Effector memory CD8-positive, alpha-beta T cell (primary cell): ENCODE data around the gene CPNE7.
A peak's percentile ranks its signal among the peaks of the same experiment; 100 is the strongest.

Source experiments
- ATAC-seq: fragments of 150-1000 bp; cut with Tn5 transposase; replicated peaks from 2 replicates; pipeline ENCODE4 v1.10.0; 2021; ENCODE audit warnings: mild to moderate bottlenecking, moderate library complexity
- DNase-seq, 3 experiments: peaks; one replicate each; pipeline ENCODE4 v3.0.0; 2021
- H3K27ac Mint-ChIP-seq, 2 donors: one replicate each; pipeline ENCODE4 v1.8.0; 2022; ENCODE audit warnings: mild to moderate bottlenecking in 2 of 2, mixed read lengths in 2 of 2, moderate library complexity in 2 of 2
- H3K27me3 Mint-ChIP-seq, 2 donors: one replicate each; pipeline ENCODE4 v1.8.0; 2022; ENCODE audit warnings: mixed read lengths in 2 of 2
- H3K36me3 Mint-ChIP-seq: one replicate; pipeline ENCODE4 v1.8.0; 2022; ENCODE audit warnings: mild to moderate bottlenecking, moderate library complexity, mixed read lengths; ENCODE audit not compliant: insufficient read depth
- H3K4me1 Mint-ChIP-seq, 2 donors: one replicate each; pipeline ENCODE4 v1.8.0; 2022; ENCODE audit warnings: low read depth in 2 of 2, mixed read lengths in 2 of 2
- H3K4me3 Mint-ChIP-seq, 2 donors: one replicate each; pipeline ENCODE4 v1.8.0; 2022; ENCODE audit warnings: mild to moderate bottlenecking in 2 of 2, mixed read lengths in 2 of 2, moderate library complexity in 2 of 2
- H3K9me3 Mint-ChIP-seq, 2 donors: one replicate each; pipeline ENCODE4 v1.8.0; 2022; ENCODE audit warnings: mixed read lengths in 2 of 2

Gene CPNE7

DNA sequence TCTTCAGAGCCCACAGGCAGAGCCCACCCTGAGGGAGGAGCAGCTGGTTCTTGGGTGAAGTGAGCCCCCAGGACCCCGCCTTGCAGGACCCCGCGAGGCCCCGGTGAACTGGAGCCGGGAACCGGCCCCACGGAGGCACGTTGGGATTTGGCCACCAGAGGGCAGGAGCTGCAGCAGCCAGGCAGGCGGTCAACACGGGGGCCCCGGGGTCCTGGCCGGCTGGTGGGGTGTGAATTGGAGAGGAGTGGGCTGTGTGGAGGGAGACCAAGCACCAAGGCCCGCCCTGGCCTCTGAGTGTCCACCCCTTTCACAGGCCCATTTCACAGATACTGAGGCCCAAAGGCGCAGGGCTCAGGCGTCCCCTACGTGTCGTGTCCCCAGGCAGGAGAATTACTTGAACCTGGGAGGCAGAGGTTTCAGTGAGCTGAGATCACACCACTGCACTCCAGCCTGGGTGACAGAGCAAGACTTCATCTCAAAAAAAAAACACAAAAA, 40.1 kb downstream of the CPNE7 start:
- peaks cover 14 to 21% of the 10 kb centered on the region in 2 donors for H3K4me1 Mint-ChIP-seq
- no peak for DNase-seq
- H3K36me3 Mint-ChIP-seq = peaks cover 9% of the 10 kb centered on the region
- H3K27me3 Mint-ChIP-seq = peaks cover 0 to 11% of the 10 kb centered on the region in 2 donors
- H3K27ac Mint-ChIP-seq = peak overlapping the region; percentile 90 to 92
- no peak for ATAC-seq
- no peak overlapping the region for H3K4me3 Mint-ChIP-seq
- H3K9me3 Mint-ChIP-seq = peaks cover 7 to 11% of the 10 kb centered on the region in 2 donors

DNA sequence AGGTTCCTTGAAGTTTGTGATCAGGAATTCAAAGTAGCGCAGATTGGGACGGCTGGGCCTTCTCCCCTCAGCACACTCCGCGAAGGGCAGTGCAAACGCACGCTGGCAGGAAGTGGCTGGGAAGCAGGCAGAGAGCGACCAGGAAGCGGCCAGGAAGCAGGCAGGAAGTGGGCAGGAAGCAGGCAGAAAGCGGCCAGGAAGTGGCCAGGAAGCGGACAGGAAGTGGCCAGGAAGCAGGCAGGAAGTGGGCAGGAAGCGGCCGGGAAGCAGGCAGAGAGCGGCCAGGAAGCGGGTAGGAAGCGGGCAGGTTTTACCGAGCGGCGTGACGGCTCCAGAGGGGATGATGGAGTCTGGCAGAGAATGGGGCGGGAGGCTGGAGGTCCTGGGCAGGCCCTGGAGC, 41.1 kb downstream of the CPNE7 start:
- H3K4me3 Mint-ChIP-seq = peak overlapping the region; percentile 1 to 54
- H3K4me1 Mint-ChIP-seq = peaks cover 14 to 21% of the 10 kb centered on the region in 2 donors
- H3K27ac Mint-ChIP-seq = peak overlapping the region; percentile 90 to 92
- ATAC-seq = peak; percentile 51
- peaks cover 9% of the 10 kb centered on the region for H3K36me3 Mint-ChIP-seq
- peaks cover 0 to 21% of the 10 kb centered on the region in 2 donors for H3K27me3 Mint-ChIP-seq
- DNase-seq = no peak
- peaks cover 7 to 11% of the 10 kb centered on the region in 2 donors for H3K9me3 Mint-ChIP-seq

DNA sequence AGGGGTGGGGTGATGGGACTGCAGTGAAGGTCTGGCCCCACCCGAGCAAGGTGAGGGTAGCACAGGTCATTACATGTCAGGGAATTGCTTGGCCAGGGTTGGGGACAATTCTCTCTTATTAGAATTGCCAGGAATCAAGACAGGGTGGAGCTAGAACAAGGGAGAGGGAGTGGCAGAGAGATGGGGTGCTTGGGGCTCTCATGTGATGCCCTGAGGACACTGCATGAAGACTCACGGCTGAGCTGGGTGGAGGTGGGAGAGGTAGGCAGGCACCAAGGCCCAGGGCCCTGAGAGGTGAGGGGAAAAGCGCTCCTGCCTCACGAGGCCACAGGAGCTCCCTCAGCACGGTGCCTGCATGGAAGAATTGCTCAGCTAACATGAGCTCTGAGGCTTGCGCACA, 41.5 kb downstream of the CPNE7 start:
- Mint-ChIP-seq H3K4me3 (peak overlapping the region in 1 of 2 donors; percentile 54), H3K27ac (peak overlapping the region; percentile 90 to 92), H3K27me3 (peaks cover 0 to 25% of the 10 kb centered on the region in 2 donors), H3K4me1 (peaks cover 14 to 21% of the 10 kb centered on the region in 2 donors), H3K9me3 (peaks cover 7 to 11% of the 10 kb centered on the region in 2 donors), H3K36me3 (peaks cover 9% of the 10 kb centered on the region)
- ATAC-seq = peak; percentile 64
- no peak for DNase-seq

DNA sequence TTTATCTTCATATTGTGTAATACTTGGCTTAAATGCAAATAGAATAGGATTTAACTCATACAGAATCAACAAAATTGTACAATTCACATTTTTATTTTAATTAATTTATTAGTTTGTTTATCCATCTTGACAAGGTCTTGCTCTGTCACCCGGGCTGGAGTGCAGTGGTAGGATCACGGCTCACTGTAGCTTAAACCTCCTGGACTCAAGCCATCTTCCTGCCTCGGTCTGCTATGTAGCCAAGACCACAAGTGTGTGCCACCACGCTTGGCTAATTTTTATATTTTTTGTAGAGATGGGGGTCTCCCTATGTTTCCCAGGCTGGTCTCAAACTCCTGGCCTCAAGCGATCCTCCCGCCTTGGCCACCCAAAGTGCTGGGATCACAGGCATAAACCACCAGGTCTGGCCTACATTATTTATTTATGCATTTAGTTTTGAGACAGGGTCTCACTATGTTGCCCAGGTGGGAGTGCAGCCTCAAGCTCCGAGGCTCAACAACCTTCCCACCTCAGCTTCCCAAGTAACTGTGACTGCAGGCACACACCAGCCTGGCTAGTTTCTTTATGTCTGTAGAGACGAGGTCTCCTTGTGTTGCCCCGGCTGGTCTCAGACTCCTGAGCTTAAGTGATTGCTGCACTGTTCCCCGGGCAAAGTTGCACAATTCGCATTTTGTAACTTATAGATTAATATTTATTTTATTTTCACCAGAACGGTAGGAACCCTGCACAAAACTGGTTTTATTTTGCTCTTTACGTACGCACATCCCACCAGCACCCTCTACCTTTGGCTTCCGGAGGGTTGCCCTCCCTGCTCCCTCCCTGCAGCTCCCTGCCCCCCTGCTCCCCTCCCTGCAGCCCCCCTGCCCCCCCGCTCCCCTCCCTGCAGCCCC, 42.8 kb downstream of the CPNE7 start:
- ATAC-seq = no peak
- H3K27ac Mint-ChIP-seq = no peak overlapping the region
- no peak overlapping the region for H3K4me3 Mint-ChIP-seq
- H3K4me1 Mint-ChIP-seq = peaks cover 13% of the 10 kb centered on the region in 2 donors
- H3K9me3 Mint-ChIP-seq = peaks cover 7 to 11% of the 10 kb centered on the region in 2 donors
- H3K36me3 Mint-ChIP-seq = peaks cover 9% of the 10 kb centered on the region
- no peak for DNase-seq
- peaks cover 0 to 32% of the 10 kb centered on the region in 2 donors for H3K27me3 Mint-ChIP-seq

DNA sequence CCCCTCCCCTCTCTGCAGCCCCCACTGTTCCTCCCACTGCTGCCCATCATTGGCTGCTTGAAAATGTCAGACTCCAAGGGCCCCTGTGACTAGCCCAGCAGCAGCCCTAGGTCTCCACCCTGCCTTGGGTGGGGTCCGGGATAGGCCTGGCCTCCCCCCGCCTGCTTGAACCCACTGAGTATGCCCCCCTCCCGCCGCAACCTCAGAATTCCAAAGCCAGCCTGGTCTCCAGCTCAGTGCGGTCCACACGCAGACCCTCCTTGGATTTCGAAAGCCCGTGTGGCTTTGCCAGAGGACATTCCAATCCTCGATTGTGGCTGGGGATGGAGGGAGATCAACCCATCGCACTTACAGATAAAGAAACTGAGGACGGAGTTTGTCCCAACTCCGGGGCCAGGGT, 44.3 kb downstream of the CPNE7 start:
- peaks cover 6 to 47% of the 10 kb centered on the region in 2 donors for H3K27me3 Mint-ChIP-seq
- peaks cover 13% of the 10 kb centered on the region in 2 donors for H3K4me1 Mint-ChIP-seq
- H3K9me3 Mint-ChIP-seq = peaks cover 7 to 11% of the 10 kb centered on the region in 2 donors
- H3K4me3 Mint-ChIP-seq = no peak overlapping the region
- no peak overlapping the region for H3K27ac Mint-ChIP-seq
- ATAC-seq = no peak
- DNase-seq = no peak
- peaks cover 9% of the 10 kb centered on the region for H3K36me3 Mint-ChIP-seq

DNA sequence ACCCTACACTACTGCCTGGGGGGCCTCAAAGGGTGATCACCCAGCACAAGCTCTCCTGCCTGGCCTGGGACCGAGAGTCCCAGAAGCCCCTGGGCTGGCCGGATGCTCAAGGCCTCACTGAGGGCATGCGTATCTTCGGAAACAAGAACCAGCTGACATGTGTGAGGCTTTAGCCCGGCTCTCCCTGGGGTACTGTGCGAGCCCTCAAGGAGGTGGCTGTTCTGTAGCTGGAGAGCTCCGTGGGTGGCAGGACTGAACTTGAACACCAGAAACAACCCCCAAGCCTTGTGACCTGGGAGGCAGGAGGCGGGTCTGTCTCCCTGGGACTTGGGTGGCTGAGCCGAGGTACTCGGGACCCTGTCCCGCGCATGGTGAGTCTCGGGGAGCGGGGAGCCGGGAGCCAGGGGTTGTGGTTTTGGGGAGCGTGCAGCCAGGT, 44.9 kb downstream of the CPNE7 start:
- Mint-ChIP-seq H3K27me3 (peaks cover 6 to 52% of the 10 kb centered on the region in 2 donors), H3K36me3 (peaks cover 9% of the 10 kb centered on the region)

DNA sequence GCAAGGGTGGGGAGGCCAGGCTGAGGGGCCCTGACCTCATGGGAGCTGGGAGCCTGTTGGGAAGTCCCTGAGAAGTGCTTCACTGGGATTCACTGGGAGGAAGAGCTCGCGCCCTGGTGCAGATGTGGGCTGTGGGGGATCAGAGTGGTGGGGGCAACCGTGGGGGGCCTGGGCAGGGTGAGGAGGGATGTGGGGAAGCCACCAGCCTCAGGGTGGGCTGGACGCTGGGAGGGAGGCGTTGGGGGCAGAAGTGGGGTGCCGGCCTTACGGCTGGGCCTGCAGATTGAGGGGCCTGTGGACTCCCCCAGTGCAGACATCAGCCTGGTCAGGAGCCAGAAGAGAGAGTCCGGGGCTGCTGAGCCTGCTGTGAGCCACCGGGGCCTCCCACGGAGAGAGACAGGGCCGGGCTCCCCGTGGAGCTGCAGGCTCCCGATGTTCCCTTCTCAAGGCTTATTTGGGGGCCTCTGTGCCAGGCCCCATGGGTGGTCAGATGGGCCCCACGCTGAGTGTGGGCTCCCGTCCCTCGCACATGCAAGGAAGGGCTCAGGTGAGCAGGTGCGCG, 45.7 kb downstream of the CPNE7 start:
- no peak for ATAC-seq

More for the DNA sequence above, 44.9 kb downstream of the CPNE7 start:
- ATAC-seq (no peak), DNase-seq (no peak)
- H3K9me3 Mint-ChIP-seq = peaks cover 7 to 11% of the 10 kb centered on the region in 2 donors
- H3K4me3 Mint-ChIP-seq = no peak overlapping the region
- H3K4me1 Mint-ChIP-seq = peaks cover 13% of the 10 kb centered on the region in 2 donors
- no peak overlapping the region for H3K27ac Mint-ChIP-seq

DNA sequence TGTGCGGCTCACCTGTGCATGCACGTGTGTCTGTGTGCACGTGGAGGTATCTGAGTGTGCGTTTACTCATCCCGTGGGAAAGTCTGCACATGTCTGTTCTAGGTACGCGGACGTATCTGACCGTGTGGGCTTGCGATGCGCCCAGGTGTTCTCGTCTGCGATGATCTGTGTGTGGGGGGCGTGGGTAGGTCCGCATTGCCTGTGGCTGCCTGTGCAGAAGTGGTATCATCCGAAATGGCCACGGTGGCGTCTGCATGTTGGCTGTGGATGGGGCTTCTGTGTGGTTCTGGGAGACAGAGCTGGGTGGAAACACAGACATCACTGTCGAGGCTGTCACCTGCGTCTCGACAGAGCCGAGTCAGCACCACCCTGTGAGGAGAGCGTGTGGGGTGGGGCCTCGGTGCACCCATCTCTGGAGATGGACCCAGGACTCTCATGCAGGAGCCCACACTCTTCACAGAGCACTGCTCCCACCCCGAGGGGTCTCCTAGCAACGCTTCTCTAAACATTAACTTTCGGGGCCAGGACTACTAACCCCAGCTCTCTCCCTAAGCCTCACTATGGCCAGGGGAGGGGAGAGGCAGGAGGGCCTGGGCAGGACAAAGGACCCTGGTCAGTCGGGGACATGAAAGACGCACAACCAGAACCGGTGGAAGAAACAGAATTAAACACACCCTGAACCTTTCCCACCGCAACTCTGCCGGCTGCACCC, 46.3 kb downstream of the CPNE7 start:
- ATAC-seq = no peak
- Mint-ChIP-seq H3K4me3 (no peak overlapping the region), H3K9me3 (peaks cover 2% of the 10 kb centered on the region in 2 donors)

More for the DNA sequence above, 45.7 kb downstream of the CPNE7 start:
- peaks cover 6 to 57% of the 10 kb centered on the region in 2 donors for H3K27me3 Mint-ChIP-seq
- peaks cover 11% of the 10 kb centered on the region in 2 donors for H3K4me1 Mint-ChIP-seq
- no peak for DNase-seq
- H3K27ac Mint-ChIP-seq = no peak overlapping the region
- H3K36me3 Mint-ChIP-seq = peaks cover 9% of the 10 kb centered on the region
- no peak overlapping the region for H3K4me3 Mint-ChIP-seq
- H3K9me3 Mint-ChIP-seq = peaks cover 7 to 9% of the 10 kb centered on the region in 2 donors

DNA sequence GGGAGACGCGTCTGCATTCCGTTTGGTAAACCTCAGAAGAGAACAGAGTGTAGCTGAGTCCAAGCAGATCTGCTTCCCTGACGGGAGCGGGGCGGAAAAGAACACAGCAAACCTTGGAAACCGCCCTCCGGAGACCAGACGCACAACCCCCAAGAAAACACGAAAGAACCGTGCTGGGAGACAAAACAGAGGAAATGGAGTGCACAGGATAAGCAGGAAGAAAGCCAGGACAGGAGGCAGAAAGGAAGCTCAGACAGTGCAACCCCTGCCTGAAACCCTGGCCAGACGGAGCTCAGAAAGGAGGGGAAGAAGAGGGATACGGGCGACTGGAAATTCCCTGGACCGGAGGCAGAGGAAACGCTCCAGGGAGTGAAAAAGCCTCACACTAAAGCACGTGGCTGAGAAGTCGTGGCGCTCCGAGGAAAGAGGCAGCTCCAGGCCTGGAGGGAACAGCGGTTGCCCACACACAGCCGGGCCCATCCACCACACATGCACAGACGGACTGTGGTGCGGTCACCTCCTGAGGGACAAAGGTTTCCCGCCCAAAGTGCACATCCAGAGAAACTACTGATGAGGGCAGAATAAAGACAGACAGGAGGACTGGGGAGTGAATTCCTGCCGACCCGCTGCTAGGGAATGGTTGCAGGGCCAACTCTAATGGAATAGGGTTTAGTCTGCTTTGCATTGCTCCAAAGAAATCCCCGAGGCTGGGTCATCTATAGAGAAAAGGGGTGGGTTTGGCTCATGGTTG, 48.1 kb downstream of the CPNE7 start:
- no peak overlapping the region for H3K27ac Mint-ChIP-seq

More for the DNA sequence above, 46.3 kb downstream of the CPNE7 start:
- peaks cover 6 to 57% of the 10 kb centered on the region in 2 donors for H3K27me3 Mint-ChIP-seq
- peaks cover 7% of the 10 kb centered on the region for H3K36me3 Mint-ChIP-seq
- no peak overlapping the region for H3K27ac Mint-ChIP-seq
- H3K4me1 Mint-ChIP-seq = peaks cover 4 to 5% of the 10 kb centered on the region in 2 donors
- DNase-seq = no peak

DNA sequence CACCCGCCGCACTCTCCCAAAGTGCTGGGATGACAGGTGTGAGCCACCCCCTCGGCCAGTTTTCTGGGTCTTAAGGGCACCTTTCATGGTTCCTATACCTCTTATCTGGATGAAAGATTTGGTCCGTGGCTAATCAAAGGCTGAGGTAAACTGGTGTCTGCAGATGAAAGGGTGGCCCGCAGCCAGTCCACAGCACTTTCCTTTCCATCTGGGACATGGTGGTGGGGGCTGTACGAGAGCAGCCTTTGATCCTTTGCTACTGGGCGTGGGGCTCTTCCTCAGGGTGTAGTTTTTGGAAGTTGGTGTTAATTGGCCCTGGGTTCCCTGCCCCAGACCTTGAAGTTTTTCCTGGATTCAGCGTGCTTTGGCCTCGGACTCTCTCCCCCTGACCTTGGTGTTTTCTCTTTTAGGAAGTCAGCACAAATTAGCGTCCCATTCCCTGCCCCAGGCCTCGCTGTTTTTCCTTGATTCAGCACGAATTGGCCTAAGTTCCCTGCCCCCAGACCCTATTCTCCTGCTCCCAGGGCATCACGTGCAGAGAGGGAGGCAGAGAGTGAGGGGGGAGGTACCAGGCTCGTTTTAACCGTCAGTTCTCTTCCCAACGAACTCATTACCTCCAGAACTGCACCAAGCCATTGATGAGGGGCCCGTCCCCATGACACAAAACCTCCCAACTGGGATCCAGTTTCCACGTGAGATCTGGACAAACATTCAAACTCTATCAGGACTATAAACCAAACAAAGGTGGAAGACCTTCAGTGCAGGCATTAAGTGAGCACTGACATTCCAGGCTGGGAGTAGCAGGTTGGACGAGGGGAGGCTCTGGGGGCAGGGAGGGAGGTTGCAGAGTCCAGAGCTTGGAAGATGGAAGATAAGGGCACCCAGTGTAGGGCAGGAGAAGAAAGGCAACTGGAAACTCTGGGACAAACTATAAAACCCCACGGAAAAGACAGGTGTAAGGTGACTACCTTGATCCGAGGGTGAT, 49.5 kb downstream of the CPNE7 start:
- no peaks in the 10 kb centered on the region for H3K9me3 Mint-ChIP-seq
- no peak overlapping the region for H3K4me3 Mint-ChIP-seq
- DNase-seq (no peak), ATAC-seq (no peak)
- no peak overlapping the region for H3K27ac Mint-ChIP-seq
- H3K27me3 Mint-ChIP-seq = peaks cover 6 to 57% of the 10 kb centered on the region in 2 donors
- H3K4me1 Mint-ChIP-seq = no peaks in the 10 kb centered on the region
- peaks cover 7% of the 10 kb centered on the region for H3K36me3 Mint-ChIP-seq

More for the DNA sequence above, 48.1 kb downstream of the CPNE7 start:
- DNase-seq (no peak), ATAC-seq (no peak)
- H3K4me3 Mint-ChIP-seq = no peak overlapping the region
- H3K27me3 Mint-ChIP-seq = peaks cover 6 to 57% of the 10 kb centered on the region in 2 donors
- H3K36me3 Mint-ChIP-seq = peaks cover 7% of the 10 kb centered on the region
- H3K9me3 Mint-ChIP-seq = no peaks in the 10 kb centered on the region
- H3K4me1 Mint-ChIP-seq = no peaks in the 10 kb centered on the region

DNA sequence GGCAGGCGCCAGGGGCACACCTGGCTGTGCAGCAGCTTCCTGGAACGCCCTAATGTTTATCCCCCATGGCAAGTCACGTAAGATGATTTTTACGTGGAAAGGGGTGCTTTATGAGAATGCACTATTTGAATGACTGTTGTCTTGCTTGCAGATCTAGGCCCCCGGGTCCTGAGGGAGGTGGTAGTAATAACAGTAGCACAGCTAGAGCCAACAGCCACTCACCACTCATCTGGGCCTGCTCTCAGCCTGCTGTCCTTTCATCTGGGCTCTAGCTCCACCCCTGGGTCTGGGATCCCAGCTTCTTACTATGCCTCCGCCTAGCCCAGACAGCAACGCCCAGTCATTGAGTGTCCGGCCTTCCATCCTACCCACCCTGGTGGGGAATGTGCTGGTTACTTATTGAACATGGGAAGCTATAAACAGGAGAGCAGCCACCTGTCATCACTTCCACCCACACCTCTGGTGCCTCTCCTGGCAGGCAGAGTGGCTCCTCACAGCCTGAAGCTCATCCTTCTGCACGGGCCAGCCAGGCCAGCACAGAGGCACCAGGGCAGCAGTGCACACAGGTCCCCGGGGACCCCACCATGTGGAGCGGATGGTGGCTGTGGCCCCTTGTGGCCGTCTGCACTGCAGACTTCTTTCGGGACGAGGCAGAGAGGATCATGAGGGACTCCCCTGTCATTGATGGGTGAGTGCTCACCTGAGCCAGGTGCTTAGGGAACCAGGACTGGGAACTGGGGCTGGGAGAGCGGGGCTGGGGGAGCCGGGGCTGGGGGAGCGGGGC, 54.5 kb downstream of the CPNE7 start:
- Mint-ChIP-seq H3K4me1 (no peaks in the 10 kb centered on the region), H3K9me3 (no peaks in the 10 kb centered on the region), H3K27me3 (peaks cover 0 to 15% of the 10 kb centered on the region in 2 donors)

More for the DNA sequence above, 54.5 kb downstream of the CPNE7 start:
- peaks cover 11% of the 10 kb centered on the region for H3K36me3 Mint-ChIP-seq
- no peak overlapping the region for H3K4me3 Mint-ChIP-seq
- ATAC-seq (no peak), DNase-seq (no peak)
- no peak overlapping the region for H3K27ac Mint-ChIP-seq
